ENCODE data around the gene GSN. TPM values are rescaled to one million over a fixed set of nuclear protein-coding genes. Genes with fewer than 3 reads are reported as not detected.

The GSN gene
- total and polyA plus RNA-seq, 2 of the 13 experiments (the other 11 are each of a cell fraction or from before 2014, with no cell fraction given) = 294 to 307 TPM

DNA sequence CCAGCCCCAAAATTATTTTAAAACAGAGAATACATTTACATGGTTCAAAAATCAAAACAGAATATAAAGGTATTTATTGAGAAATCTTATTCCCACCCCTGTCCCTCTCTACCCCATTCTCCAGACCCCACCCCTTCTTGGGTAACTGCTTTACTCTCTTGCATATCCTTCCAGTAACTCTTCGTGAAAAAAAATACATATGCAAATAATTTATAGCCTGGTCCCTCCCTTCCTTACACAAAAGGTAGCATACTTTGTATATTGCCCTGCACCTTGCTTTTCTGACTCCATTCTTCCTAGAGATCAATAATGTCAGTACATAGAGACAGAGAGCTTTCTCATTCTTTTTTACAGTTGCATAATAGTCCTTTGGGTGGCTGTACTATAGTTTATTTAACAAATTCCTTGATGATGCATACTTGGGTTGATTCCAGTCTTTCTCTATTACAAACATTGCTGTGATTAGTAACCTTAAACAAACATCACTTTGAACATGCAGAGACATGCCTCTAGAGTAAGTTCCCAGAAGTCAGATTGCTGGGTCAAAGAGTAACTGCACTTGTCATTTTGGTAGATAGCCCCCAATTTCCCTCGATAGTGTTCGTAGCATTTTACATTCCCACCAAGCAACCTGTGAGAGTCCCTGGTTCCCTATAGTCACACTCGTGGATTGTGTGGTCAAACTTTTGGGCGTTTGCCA is 54.2 kb downstream of the GSN start (continued):
- TF ChIP-seq, protein P1, sequence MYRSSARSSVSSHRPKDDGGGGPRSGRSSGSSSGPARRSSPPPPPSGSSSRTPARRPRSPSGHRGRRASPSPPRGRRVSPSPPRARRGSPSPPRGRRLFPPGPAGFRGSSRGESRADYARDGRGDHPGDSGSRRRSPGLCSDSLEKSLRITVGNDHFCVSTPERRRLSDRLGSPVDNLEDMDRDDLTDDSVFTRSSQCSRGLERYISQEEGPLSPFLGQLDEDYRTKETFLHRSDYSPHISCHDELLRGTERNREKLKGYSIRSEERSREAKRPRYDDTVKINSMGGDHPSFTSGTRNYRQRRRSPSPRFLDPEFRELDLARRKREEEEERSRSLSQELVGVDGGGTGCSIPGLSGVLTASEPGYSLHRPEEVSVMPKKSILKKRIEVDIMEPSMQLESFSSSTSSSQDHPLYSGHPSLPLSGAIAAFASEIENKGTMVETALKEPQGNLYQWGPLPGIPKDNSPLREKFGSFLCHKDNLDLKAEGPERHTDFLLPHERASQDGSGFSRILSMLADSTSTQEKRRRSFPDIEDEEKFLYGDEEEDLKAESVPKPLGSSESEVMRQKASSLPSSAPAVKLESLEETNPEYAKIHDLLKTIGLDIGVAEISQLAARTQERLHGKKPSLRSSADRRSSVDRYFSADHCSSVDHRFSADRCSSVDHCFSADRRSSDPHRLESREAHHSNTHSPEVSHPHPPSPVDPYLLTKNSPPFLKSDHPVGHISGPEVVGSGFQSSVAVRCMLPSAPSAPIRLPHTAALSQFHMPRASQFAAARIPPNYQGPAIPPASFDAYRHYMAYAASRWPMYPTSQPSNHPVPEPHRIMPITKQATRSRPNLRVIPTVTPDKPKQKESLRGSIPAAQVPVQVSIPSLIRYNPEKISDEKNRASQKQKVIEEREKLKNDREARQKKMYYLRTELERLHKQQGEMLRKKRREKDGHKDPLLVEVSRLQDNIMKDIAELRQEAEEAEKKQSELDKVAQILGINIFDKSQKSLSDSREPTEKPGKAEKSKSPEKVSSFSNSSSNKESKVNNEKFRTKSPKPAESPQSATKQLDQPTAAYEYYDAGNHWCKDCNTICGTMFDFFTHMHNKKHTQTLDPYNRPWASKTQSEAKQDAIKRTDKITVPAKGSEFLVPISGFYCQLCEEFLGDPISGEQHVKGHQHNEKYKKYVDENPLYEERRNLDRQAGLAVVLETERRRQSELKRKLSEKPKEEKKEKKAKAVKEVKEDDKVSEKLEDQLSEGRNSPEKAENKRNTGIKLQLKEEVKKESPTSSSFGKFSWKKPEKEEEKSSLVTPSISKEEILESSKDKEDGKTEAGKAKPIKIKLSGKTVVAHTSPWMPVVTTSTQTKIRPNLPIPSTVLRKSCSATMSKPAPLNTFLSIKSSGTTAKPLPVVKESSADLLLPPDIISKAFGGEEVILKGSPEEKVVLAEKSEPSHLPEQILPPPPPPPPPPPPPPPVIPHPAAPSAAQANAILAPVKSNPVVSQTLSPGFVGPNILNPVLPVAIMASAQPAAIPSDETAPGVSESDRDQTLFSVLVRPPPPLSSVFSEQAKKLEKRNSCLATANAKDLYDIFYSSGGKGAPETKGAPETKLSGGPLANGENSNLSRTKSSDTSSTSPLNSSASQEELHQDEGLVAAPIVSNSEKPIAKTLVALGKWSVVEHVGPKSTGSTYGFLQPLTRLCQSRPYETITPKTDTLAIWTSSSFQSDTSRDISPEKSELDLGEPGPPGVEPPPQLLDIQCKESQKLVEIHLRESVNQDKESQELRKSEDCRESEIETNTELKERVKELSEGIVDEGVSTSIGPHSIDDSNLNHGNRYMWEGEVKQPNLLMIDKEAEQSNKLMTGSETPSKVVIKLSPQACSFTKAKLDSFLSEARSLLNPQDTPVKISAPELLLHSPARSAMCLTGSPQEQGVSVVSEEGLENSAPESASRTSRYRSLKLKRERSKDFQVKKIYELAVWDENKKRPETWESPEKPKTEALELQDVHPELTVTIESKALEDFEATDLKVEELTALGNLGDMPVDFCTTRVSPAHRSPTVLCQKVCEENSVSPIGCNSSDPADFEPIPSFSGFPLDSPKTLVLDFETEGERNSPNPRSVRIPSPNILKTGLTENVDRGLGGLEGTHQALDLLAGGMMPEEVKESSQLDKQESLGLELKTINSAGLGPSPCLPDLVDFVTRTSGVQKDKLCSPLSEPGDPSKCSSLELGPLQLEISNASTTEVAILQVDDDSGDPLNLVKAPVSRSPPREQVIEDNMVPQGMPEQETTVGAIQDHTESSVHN (CRISPR knock-in tag; IDR thresholded peaks at IDR 0.05) = no peak
- TF ChIP-seq FOXK1 (CRISPR knock-in tag; IDR thresholded peaks at IDR 0.05; ENCODE audit: borderline replicate concordance, low read depth) (peak; percentile 84; the same call in 1 of the 2 replicates), BCL6 (CRISPR knock-in tag; IDR thresholded peaks at IDR 0.05) (peak; percentile 99), RFXANK (CRISPR knock-in tag; IDR thresholded peaks at IDR 0.05) (0 out of 2 replicates have a peak, but pooled peaks have one; percentile 68), ZBTB2 (CRISPR knock-in tag; IDR thresholded peaks at IDR 0.05; ENCODE audit: low read depth) (no peak), IKZF5 (CRISPR knock-in tag; IDR thresholded peaks at IDR 0.05) (peak; percentile 51; the same call in 1 of the 2 replicates), POGZ (CRISPR knock-in tag; IDR thresholded peaks at IDR 0.05) (peak; percentile 69), ZNF703 (CRISPR knock-in tag; IDR thresholded peaks at IDR 0.05; ENCODE audit: borderline replicate concordance) (no peak), ZNF567 (CRISPR knock-in tag; IDR thresholded peaks at IDR 0.05; ENCODE audit: borderline replicate concordance) (no peak), TOPORS (CRISPR knock-in tag; IDR thresholded peaks at IDR 0.05) (no peak), ZNF101 (CRISPR knock-in tag; IDR thresholded peaks at IDR 0.05; ENCODE audit: borderline replicate concordance, low read depth) (no peak), ZNF768 (CRISPR knock-in tag; IDR thresholded peaks at IDR 0.05) (no peak), ZNF800 (CRISPR knock-in tag; IDR thresholded peaks at IDR 0.05) (no peak), ZSCAN9 (CRISPR knock-in tag; IDR thresholded peaks at IDR 0.05; ENCODE audit: borderline replicate concordance) (peak; percentile 84; the same call in 1 of the 2 replicates), TRIM24 (CRISPR knock-in tag; IDR thresholded peaks at IDR 0.05) (0 out of 2 replicates have a peak, but pooled peaks have one; percentile 25), ZNF143 (CRISPR knock-in tag; IDR thresholded peaks at IDR 0.05) (0 out of 2 replicates have a peak, but pooled peaks have one; percentile 20), ZNF652 (CRISPR knock-in tag; IDR thresholded peaks at IDR 0.05; ENCODE audit: borderline replicate concordance, low read depth) (peak; percentile 43; the same call in 1 of the 2 replicates)

Measured in HepG2 (cell line).